HG03095 (cell line): ENCODE data around the gene EML4.
"Not testable (repeated sequence)": the region's sequence is repeated elsewhere in the genome, so short reads cannot be mapped to it uniquely, and the experiment has no call there.

Source experiments
- ATAC-seq: cut with Tn5 transposase; IDR thresholded peaks from one replicate; pipeline ENCODE4 v1.9.1; 2021; ENCODE audit warnings: moderate library complexity; ENCODE audit not compliant: unreplicated experiment

EML4 gene

GRCh38 chr2:42248846-42249245 is 79.7 kb downstream of the EML4 start:
- ATAC-seq, result no peak

- ATAC-seq, result no peak
These were observed 80.1 kb downstream of the EML4 start for GRCh38 chr2:42249284-42249683.

- ATAC-seq, result no peak
These were observed 80.7 kb downstream of the EML4 start for GRCh38 chr2:42249887-42250286.

- ATAC-seq, result no peak
These were observed 81.8 kb downstream of the EML4 start for GRCh38 chr2:42250925-42251324.

- no peak for ATAC-seq
These were observed 83.3 kb downstream of the EML4 start for GRCh38 chr2:42252464-42252863.

- ATAC-seq, result no peak
These were observed 85.2 kb downstream of the EML4 start for GRCh38 chr2:42254186-42254895.

- ATAC-seq, result peak; percentile 82
These were observed 87.4 kb downstream of the EML4 start for GRCh38 chr2:42256505-42256904.

GRCh38 chr2:42261518-42262195 is 92.5 kb downstream of the EML4 start:
- ATAC-seq, result no peak

- no peak for ATAC-seq
These were observed 97.1 kb downstream of the EML4 start for GRCh38 chr2:42266236-42266635.

GRCh38 chr2:42267530-42267929 is 98.4 kb downstream of the EML4 start:
- ATAC-seq, result no peak

GRCh38 chr2:42268528-42269151 is 99.5 kb downstream of the EML4 start:
- ATAC-seq, result no peak

GRCh38 chr2:42270757-42271156 is 101.6 kb downstream of the EML4 start:
- ATAC-seq, result no peak

- ATAC-seq, result not testable (repeated sequence)
These were observed 102.1 kb downstream of the EML4 start for GRCh38 chr2:42271246-42271645.

GRCh38 chr2:42274863-42275262 is 105.7 kb downstream of the EML4 start:
- no peak for ATAC-seq

- no peak for ATAC-seq
These were observed 112.4 kb downstream of the EML4 start for GRCh38 chr2:42281416-42282081.

- ATAC-seq, result no peak
These were observed 114.9 kb downstream of the EML4 start for GRCh38 chr2:42284019-42284418.

GRCh38 chr2:42286268-42286946 is 117.3 kb downstream of the EML4 start:
- ATAC-seq, result no peak

- ATAC-seq, result no peak
These were observed 119.7 kb downstream of the EML4 start for GRCh38 chr2:42288811-42289210.

GRCh38 chr2:42289222-42289621 is 120.1 kb downstream of the EML4 start:
- ATAC-seq, result no peak

GRCh38 chr2:42290005-42290404 is 120.9 kb downstream of the EML4 start:
- no peak for ATAC-seq

- ATAC-seq, result no peak
These were observed 123.9 kb downstream of the EML4 start for GRCh38 chr2:42293019-42293418.
